AG09319 (cell line): ENCODE data around the gene TOP1.
"Not testable (repeated sequence)": the region's sequence is repeated elsewhere in the genome, so short reads cannot be mapped to it uniquely, and the experiment has no call there.

Experiments
- DNase-seq: peaks from one replicate; pipeline ENCODE4 v3.0.0-alpha.2; 2010; ENCODE audit warnings: low read depth; ENCODE audit errors: extremely low read depth
- CTCF ChIP-seq: IDR thresholded peaks from 2 replicates; pipeline ENCODE4 v1.5.1; 2011; ENCODE audit warnings: low read depth, mild to moderate bottlenecking, inconsistent platforms, low read length, moderate library complexity

The TOP1 gene

DNA sequence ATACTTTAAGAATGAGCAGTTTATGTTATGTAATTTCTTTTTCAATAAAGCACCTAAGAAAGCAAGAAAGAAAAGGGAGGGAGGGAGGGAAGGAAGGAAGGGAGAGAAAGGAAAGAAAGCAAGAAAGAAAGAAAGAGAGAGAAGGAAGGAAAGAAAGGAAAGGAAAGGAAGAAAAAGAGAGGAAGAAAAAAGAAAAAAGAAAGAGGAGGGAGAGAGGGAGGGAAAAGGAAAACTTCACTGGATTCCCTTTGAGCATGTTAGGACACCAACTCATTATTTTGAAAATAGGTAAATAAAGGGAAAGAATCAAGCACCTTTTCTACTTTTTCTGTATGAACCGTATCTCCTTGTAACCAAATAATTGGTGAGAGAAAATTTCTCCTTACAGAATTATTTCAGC lies 32.3 kb upstream of the TOP1 start:
- TF ChIP-seq CTCF: no peak

DNA sequence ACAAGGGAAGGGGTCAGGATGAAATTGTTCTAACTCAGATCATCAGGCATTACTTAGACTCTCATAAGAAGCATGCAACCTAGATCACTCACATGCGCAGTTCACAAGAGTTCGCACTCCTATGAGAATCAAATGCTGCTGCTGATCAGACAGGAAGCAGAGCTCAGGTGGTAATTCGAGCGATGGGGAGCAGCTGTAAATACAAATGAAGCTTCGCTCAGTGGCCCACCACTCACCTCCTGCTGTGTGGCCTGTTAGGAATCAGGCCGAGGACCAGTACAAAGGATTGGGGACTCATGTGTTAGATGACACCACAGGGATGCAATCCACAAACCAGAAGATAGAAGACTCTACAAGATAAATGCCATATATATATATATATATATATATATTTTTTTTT lies 31.5 kb upstream of the TOP1 start:
- no peak for TF ChIP-seq CTCF
- DNase-seq: no peak

More for the DNA sequence above, 32.3 kb upstream of the TOP1 start:
- DNase-seq: no peak

DNA sequence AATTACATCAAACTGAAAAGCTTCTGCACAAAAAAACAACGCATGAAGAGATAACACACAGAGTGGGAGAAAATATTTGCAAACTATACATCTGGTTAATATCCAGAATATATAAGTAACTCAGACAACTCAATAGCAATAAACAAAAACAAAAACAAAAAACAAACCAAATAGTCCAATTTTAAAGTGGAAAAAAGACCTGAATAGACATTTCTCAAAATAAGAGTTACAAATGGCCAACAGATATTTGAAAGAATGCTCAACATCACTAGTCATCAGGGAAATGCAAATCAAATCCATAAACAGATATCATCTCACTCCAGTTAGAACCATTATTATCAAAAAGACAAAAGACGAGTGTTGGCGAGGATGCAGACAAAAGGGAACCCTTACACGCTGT lies 28.8 kb upstream of the TOP1 start:
- TF ChIP-seq CTCF: no peak

DNA sequence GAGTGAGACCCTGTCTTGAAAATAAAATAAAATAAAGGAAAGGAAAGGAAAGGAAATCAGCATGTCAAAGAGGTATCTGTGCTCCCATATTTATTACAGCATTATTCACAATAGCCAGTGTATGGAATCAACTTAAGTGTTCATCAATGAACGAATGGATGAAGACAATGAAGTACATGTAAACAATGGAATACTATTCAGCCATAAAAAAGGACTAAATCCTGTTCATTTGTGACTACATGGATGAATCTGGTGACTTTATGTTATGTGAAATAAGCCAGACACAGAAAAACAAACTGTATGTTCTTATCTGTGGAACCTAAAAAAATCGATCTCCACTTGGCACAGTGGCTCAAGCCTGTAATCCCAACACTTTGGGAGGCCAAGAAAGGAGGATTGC lies 28.0 kb upstream of the TOP1 start:
- no peak for TF ChIP-seq CTCF
- DNase-seq: no peak

More for the DNA sequence above, 28.8 kb upstream of the TOP1 start:
- no peak for DNase-seq

DNA sequence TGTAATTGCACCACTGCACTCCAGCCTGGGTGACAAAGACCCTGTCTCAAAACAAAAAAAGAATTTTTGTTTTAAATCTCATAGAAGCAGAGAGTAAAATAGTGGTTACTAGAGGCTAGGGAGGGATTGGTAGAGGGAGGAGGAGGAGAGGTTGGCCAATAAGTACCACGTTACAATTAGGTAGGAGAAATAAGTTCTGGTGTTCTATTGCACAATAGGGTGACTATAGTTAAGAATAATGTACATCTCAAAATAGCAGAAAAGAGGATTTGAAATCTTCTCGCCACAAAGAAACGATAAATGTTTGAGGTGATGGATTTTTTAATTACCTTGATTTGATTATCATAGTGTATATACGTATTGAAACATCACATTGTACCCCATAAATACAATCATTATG lies 27.1 kb upstream of the TOP1 start:
- no peak for DNase-seq
- no peak for TF ChIP-seq CTCF

DNA sequence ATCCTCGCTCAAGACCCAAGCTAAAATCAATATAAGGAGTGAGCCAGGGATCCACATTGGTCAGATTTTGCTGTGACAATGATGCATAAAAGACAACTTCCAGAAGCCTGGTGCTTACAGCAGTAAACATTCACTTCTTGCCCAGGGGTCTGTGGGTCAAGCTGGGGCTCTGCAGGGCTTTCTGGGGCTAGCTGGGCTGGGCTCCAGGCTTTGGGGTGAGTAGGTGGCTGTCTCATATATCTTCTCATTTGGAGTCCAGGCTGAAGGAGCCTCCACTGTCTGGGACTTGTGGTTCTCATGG lies 25.8 kb upstream of the TOP1 start:
- no peak for DNase-seq
- no peak for TF ChIP-seq CTCF

DNA sequence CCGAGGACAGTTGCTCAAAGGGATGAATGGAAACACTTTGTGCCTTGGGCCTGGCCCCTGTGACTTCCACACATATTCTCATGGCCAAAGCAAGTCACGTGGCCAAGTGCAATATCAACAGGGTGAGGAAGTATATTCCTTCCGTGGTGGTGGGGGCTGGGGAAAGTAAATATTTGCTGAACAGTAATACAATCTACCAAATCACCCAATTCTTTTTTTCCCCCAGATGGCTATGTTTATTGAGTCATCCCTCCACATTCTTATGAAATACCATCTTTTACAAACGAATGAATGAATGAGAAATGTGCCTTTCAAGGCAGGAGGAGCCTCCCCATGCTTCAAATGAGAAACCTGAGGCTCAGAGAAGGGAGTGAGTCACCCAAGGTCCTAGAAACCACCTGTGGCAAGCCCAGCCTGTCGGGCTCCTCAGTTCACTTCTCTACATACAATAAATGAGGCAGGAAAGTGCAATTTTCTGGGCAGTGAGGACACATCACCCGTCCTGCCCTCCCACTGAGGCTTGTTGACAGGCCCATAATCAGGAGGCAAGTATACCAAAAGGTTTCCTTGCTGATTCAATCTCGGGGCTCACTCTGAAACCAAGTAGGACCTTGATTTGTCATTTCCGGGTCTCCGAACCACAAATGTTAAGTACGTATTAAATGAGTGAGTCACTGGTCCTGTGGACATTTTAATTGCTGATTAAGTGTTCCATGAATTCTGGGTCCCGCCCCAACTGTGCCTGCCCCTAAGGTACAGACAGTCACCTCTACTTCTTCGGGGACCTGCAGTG lies 25.3 kb upstream of the TOP1 start:
- DNase-seq: peak; percentile 92
- no peak for TF ChIP-seq CTCF

DNA sequence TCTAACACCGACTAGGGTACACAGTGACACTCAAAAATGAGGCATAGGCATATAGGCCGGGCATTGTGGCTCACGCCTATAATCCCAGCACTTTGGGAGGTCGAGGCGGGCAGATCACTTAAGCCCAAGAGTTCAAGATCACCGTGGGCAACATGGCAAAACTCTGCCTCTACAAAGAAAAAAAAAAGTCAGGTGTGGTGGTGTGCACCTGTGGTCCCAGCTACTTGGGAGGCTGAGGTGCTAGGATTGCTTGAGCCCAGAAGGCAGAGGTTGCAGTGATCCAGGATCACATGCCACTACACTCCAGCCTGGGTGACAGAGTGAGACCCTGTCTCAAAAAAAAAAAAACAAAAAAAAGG lies 24.7 kb upstream of the TOP1 start:
- DNase-seq: not testable (repeated sequence)
